Ascending aorta (tissue), 2 donors: ENCODE data around the gene TMEM92. TPM values are rescaled to one million over a fixed set of nuclear protein-coding genes. Genes with fewer than 3 reads are reported as not detected.

Experiments used
- DNase-seq, 2 donors: peaks; one replicate each; pipeline ENCODE4 v3.0.0-alpha.2; 2019; ENCODE audit warnings: low spot score in 2 of 2
- H3K27ac ChIP-seq, 2 donors: fragments of 200-600 bp; sonication (generic); one replicate each; pipeline ENCODE4 v1.5.1; 2016 to 2017; ENCODE audit warnings: mild to moderate bottlenecking in 1 of 2
- H3K27me3 ChIP-seq: fragments of 200-600 bp; sonication (generic); one replicate; pipeline ENCODE4 v1.5.1; 2017
- H3K36me3 ChIP-seq, 2 donors: fragments of 200-600 bp; sonication (generic); one replicate each; pipeline ENCODE4 v1.5.1; 2016
- H3K4me1 ChIP-seq, 2 donors: fragments of 200-600 bp; sonication (generic); one replicate each; pipeline ENCODE4 v1.5.1; 2016 to 2017; ENCODE audit warnings: mild to moderate bottlenecking in 1 of 2
- H3K4me3 ChIP-seq, 2 donors: fragments of 200-600 bp; sonication (generic); one replicate each; pipeline ENCODE4 v1.5.1; 2016 to 2017; ENCODE audit warnings: mild to moderate bottlenecking in 1 of 2
- H3K9me3 ChIP-seq, 2 donors: fragments of 200-600 bp; sonication (generic); one replicate each; pipeline ENCODE4 v1.5.1; 2016
- intact Hi-C: fragments of 100-400 bp; cut with DNase I; formaldehyde crosslinking; loops from one replicate; pipeline ENCODE4 v1.15.1; 2023
- total RNA-seq: library from RNA; depleted of rRNA; stranded (reverse); fragments of >200 nt; gene quantifications from one replicate; pipeline ENCODE4 v1.1.0, GENCODE V29; 2016
- TF ChIP-seq, protein P1 (sequence below), 3 experiments: fragments of 200-600 bp in 2 of 3; fragments of 450-650 bp in 1 of 3; sonication (generic) in 2 of 3; IDR thresholded peaks; one replicate each; pipeline ENCODE4 v1.5.1; 2016 to 2019; ENCODE audit warnings: antibody characterized with exemption in 3 of 3, mild to moderate bottlenecking in 1 of 3, moderate library complexity in 1 of 3

Gene TMEM92
- total RNA-seq, 1 donor from 2014 or later = not detected

DNA sequence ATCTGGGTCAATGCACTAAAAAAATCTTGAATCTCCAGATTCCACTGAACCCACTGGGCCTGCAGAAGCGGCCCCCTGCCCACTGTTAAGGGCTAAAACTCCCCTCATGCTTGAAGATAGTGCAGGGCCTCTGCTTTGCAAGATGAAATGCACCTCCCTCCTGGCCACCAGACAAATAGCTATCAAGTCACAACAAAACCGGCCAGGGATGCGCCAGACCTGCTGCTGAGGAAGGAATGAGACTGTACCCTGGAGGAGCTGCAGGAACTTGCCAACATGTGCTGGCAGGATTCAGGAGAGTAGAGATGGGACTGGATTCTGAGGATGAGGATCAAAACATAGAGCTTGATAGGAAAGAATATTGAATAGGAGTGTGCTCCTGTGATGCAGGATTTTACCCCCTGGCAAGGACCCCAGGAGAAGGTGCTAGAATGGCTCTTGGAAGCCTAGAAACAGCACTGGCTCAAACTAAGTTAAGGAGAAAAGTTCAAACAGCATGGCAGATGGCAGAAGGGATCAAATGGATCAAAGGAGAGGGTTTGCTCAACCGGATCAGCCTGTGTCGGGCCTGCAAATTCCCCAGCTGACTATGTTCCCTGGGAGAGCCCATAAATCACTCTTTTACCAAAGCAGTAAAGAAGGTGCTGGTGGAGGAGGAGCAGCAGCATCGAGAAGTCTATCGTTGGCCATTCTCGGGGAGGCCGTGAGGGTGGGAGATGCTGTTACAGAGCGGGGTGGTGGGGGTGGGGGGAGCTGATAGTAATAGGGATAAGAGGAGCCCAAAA is 44.4 kb downstream of the TMEM92 start:
- no peaks in the 10 kb centered on the region for H3K4me1 ChIP-seq
- TF ChIP-seq, protein P1, sequence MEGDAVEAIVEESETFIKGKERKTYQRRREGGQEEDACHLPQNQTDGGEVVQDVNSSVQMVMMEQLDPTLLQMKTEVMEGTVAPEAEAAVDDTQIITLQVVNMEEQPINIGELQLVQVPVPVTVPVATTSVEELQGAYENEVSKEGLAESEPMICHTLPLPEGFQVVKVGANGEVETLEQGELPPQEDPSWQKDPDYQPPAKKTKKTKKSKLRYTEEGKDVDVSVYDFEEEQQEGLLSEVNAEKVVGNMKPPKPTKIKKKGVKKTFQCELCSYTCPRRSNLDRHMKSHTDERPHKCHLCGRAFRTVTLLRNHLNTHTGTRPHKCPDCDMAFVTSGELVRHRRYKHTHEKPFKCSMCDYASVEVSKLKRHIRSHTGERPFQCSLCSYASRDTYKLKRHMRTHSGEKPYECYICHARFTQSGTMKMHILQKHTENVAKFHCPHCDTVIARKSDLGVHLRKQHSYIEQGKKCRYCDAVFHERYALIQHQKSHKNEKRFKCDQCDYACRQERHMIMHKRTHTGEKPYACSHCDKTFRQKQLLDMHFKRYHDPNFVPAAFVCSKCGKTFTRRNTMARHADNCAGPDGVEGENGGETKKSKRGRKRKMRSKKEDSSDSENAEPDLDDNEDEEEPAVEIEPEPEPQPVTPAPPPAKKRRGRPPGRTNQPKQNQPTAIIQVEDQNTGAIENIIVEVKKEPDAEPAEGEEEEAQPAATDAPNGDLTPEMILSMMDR (IDR thresholded peaks at IDR 0.05) = no peak
- no peaks in the 10 kb centered on the region for H3K36me3 ChIP-seq
- DNase-seq = no peak
- H3K27ac ChIP-seq = no peak overlapping the region
- no peak overlapping the region for H3K4me3 ChIP-seq
- intact Hi-C loops = no loop called here
- no peaks in the 10 kb centered on the region for H3K27me3 ChIP-seq
- H3K9me3 ChIP-seq = no peaks in the 10 kb centered on the region

DNA sequence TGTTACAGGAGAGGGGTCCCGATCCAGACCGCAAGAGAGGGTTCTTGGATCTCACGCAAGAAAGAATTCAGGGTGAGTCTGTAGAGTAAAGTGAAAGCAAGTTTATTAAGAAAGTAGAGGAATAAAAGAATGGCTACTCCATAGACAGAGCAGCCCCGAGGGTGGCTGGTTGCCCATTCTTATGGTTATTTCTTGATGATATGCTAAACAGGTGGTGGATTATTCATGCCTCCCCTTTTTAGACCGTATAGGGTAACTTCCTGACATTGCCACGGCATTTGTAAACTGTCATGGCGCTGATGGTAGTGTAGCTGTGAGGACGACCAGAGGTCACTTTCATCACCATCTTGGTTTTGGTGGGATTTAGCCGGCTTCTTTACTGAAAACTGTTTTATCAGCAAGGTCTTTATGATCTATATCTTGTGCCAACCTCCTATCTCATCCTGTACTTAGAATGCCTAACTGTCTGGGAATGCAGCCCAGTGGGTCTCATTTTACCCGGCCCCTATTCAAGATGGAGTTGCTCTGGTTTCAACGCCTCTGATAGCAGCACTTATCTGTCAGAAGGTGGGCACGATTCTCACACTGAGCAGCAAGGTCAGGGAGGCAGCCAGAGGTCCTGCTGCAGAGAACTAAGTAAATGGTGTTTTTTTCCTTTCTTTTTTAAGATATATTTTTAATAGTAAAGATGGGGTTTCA is 45.2 kb downstream of the TMEM92 start:
- TF ChIP-seq, protein P1 (IDR thresholded peaks at IDR 0.05) = no peak
- DNase-seq = no peak
- Histone ChIP-seq H3K4me3 (no peak overlapping the region), H3K4me1 (no peaks in the 10 kb centered on the region), H3K27ac (no peak overlapping the region), H3K27me3 (no peaks in the 10 kb centered on the region), H3K9me3 (no peaks in the 10 kb centered on the region), H3K36me3 (no peaks in the 10 kb centered on the region)
- intact Hi-C loops = no loop called here

DNA sequence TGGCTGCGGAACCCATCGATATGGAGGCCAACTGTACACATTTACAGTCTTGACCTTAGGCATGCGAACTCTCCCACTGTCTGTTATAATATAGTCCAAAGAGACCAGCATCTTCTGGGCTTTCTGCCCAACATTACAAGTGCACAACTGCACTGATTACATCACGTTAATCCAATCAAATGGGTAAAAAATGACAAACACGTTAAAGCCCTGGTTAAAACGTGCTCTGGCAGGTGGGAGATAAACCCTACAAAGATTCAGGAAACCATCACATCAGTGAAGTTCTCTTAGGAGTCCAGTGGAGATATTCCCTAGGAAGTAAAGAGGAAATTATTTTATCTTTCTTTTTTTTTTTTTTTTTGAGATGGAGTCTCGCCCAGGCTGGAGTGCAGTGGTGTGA is 48.0 kb downstream of the TMEM92 start:
- DNase-seq = no peak
- H3K27ac ChIP-seq = no peak overlapping the region
- no peaks in the 10 kb centered on the region for H3K9me3 ChIP-seq
- intact Hi-C loops = no loop called here
- TF ChIP-seq, protein P1 (IDR thresholded peaks at IDR 0.05) = no peak
- H3K27me3 ChIP-seq = no peaks in the 10 kb centered on the region
- H3K4me1 ChIP-seq = no peaks in the 10 kb centered on the region
- H3K4me3 ChIP-seq = no peak overlapping the region
- no peaks in the 10 kb centered on the region for H3K36me3 ChIP-seq

DNA sequence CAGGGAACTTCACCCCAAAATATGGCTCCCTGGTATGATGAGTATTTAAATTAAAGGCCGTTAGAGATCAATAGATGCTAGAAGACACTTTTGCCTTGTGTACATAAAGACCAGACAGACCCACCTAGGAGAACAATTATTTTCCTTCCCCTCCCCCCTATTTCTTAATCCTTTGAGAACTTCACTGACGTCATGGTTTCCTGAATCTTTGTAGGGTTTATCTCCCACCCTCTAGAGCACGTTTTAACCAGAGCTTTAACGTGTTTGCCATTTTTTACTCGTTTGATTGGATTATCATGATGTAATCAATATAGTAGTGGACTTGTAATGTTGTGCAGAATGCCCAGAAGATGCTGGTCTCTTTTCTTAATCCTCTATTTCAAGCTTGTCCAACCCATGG is 48.8 kb downstream of the TMEM92 start:
- no peak for DNase-seq
- H3K27ac ChIP-seq = no peak overlapping the region
- no peaks in the 10 kb centered on the region for H3K4me1 ChIP-seq
- intact Hi-C loops = no loop called here
- no peaks in the 10 kb centered on the region for H3K9me3 ChIP-seq
- no peak overlapping the region for H3K4me3 ChIP-seq
- TF ChIP-seq, protein P1 (IDR thresholded peaks at IDR 0.05) = no peak
- no peaks in the 10 kb centered on the region for H3K27me3 ChIP-seq
- no peaks in the 10 kb centered on the region for H3K36me3 ChIP-seq

DNA sequence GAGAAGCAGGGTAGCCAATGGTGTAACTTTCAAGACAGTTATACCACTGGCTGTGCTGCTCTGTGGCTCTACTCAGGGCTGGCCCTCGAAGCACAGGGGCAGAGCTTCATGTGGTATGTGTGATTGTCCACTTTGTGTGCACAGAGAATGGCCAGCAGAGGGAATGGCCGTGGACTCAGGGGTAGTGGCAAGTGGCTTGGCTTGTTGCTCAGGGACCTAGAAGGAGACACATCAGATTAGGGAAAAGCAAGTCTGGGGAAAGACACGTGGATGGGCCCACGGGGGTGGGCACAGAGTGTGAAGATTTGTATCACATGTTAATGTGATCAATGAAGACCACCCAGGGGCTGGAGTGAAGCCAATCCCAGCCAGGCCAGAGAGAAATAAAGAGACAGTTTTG is 51.6 kb downstream of the TMEM92 start:
- no peak for DNase-seq
- no peaks in the 10 kb centered on the region for H3K27me3 ChIP-seq
- intact Hi-C loops = no loop called here
- TF ChIP-seq, protein P1 (IDR thresholded peaks at IDR 0.05) = no peak
- no peaks in the 10 kb centered on the region for H3K36me3 ChIP-seq
- H3K27ac ChIP-seq = no peak overlapping the region
- no peaks in the 10 kb centered on the region for H3K9me3 ChIP-seq
- no peak overlapping the region for H3K4me3 ChIP-seq
- no peaks in the 10 kb centered on the region for H3K4me1 ChIP-seq
